Measurements from ENCODE around the gene BRIP1.

The BRIP1 gene

DNA sequence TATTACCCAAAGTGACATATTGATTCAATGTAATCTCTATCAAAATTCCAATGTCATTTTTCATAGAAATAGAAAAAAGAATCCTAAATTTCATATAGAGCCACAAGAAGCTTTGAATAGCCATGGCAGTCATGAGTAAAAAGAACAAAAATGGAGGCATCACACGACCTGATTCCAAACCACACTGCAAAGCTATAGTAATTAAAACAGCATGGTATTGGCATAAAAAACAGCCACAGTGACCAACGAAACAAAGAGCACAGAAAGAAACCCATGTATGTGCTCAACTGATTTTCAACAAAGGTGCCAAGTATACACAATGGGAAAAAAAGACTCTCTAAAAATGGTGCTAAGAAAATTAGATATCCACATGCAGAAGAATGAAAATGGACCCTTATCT, 101.5 kb downstream of the BRIP1 start:
- DNase-seq (ENCODE audit: insufficient read length, low spot score) (no peak), FAIRE-seq (no peak)
- no peak for TF ChIP-seq POLR2A (IDR thresholded peaks at IDR 0.05; ENCODE audit: low read depth, low read length)

DNA sequence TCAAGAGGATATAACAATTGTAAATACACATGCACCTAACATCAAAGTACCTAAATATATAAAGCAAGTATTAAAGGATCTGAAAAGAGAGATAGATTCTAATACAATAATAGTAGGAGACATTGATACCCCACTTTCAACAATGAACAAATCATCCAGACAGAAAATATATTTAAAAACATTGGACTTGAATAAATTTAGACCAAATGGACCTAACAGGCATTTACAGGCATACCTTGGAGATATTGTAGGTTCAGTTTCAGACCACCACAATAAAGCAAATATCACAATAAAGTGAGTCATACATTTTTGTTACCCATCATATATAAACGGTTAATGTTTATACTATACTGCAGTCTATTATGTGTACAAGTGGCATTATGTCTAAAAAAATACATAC, 104.0 kb downstream of the BRIP1 start:
- DNase-seq (ENCODE audit: insufficient read length, low spot score) (no peak), FAIRE-seq (peak; percentile 61)
- no peak for TF ChIP-seq POLR2A (IDR thresholded peaks at IDR 0.05; ENCODE audit: low read depth, low read length)

DNA sequence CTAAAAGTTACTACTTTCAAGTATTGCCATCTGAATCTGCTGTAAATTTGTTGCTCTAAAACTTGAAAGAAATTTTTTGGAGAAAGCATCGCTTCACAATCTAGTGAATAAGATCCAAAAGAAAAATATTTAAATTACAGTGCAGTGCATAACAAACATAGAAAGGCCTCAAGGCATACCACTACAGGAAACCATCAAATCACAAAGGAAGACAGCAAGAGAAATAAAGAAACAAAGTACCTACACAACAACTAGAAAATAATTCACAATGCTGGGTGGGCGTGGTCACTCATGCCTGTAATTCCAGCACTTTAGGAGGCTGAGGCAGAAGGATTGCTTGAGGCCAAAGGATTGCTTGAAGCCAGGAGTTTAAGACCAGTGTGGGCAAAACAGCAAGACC, 104.9 kb downstream of the BRIP1 start:
- DNase-seq (ENCODE audit: insufficient read length, low spot score): no peak
- no peak for FAIRE-seq
- TF ChIP-seq POLR2A (IDR thresholded peaks at IDR 0.05; ENCODE audit: low read depth, low read length): no peak

DNA sequence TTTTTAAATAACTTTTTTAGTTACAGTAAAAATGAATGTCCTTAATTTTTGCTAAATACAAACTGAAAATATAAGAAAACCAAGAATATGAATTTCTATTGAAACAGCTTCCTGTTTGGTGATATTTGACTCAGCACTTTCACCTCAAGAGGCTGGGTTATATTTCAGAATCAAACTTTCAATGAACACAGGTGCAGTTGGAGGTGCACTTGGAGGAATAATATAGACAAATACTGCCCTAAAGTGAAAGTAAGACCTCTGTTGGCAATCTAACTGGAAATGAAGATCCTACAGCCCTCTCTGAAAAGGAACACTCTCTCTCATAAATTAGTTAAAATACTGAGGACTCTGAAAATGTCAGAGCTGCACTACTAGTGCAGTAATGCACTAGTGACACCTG, 106.2 kb downstream of the BRIP1 start:
- FAIRE-seq: peak; percentile 6

DNA sequence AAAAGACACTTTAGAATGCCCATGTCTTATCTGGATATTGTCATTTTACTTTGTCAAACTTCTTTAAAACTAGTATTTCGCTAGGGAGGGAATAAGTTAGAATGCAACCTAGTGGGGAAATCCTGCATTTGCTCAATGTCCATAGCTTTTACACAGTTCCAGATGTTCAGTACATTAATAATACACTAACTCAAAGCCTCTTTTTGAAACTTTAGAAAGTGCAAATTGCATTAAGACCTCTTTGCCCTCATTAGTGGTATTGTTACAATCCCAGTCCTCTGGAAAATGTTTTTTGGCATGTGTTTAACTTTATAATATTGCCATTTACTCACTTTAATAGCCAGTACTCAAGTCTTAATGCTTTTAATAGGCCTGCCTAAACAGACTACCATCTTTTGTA, 106.8 kb downstream of the BRIP1 start:
- FAIRE-seq (peak; percentile 15), DNase-seq (ENCODE audit: insufficient read length, low spot score) (no peak)
- no peak for TF ChIP-seq POLR2A (IDR thresholded peaks at IDR 0.05; ENCODE audit: low read depth, low read length)

More for the DNA sequence above, 106.2 kb downstream of the BRIP1 start:
- no peak for TF ChIP-seq POLR2A (IDR thresholded peaks at IDR 0.05; ENCODE audit: low read depth, low read length)
- no peak for DNase-seq (ENCODE audit: insufficient read length, low spot score)

DNA sequence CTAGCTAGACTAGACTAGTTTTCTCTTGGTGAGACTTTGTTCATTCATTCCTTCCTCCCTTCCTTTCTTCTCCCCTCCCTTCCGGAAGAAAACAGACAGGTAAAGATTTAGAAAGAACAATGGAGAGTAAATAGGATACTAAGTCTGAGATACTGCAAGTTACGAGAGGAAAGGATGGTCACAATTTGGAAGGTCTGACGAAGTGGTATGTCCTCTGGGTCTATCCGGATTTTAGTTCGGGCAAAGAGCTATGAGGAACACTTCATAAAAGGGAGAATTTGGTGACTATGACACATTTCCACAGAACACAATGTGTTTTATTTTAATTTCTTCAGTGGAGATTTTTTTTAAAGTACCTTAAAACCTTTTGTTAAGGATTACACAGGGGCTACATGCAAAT, 107.7 kb downstream of the BRIP1 start:
- no peak for TF ChIP-seq POLR2A (IDR thresholded peaks at IDR 0.05; ENCODE audit: low read depth, low read length)
- DNase-seq (ENCODE audit: insufficient read length, low spot score) (no peak), FAIRE-seq (no peak)

DNA sequence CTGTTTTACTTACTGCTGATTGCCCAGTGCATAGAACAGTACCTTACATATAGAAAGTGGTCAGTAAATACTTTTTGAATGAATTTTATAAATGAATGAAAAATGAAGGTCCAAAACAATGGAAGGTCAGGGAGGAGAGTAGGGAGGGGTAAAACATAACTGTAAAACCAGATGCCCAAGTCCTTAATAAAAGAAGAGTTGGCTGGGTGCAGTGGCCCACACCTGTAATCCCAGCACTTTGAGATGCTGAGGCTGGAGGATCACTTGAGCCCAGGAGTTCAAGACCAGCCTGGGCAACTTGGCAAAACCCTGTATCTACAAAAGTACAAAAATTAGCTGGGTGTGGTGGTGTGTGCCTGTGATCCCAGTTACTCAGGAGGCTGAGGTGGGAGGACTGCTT, 108.2 kb downstream of the BRIP1 start:
- DNase-seq (ENCODE audit: insufficient read length, low spot score) (no peak), FAIRE-seq (no peak)
- TF ChIP-seq POLR2A (IDR thresholded peaks at IDR 0.05; ENCODE audit: low read depth, low read length): no peak

DNA sequence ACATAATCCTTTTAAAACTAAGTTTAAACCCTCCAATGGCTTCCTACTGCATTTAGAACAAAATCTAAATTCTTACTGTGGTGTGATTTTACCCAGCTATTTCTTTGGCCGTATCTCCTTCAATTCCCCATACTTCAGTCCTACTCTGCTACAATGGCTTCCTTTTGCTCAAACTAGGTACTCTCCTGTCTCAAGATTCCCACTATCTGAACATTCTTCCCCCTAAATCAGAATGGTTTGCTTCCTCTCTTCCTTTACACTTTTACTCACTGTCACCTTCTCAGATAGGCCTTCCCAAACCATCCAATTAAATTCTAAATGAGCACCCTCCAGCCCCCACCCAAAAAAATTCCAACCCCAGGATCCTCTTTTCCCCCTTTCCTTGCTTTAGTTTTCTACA, 109.2 kb downstream of the BRIP1 start:
- no peak for TF ChIP-seq POLR2A (IDR thresholded peaks at IDR 0.05; ENCODE audit: low read depth, low read length)
- DNase-seq (ENCODE audit: insufficient read length, low spot score) (no peak), FAIRE-seq (peak; percentile 15)

DNA sequence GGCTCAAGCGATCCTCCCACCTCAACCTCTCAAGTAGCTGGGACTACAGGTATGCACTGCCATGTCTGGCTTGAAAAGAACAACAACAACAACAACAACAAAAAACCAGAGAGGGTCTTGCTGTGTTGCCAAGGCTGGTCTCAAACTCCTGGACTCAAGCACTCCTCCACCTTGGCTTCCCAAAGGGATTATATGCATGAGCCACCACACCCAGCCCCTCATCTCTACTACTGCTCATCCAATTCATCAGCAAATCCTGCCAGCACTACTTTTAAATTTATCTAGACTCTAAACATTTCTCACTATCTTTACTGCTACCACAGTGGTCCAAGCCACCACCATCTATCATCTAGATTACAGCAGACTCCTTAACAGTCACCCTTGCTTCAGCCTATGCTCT, 109.6 kb downstream of the BRIP1 start:
- DNase-seq (ENCODE audit: insufficient read length, low spot score) (no peak), FAIRE-seq (no peak)
- TF ChIP-seq POLR2A (IDR thresholded peaks at IDR 0.05; ENCODE audit: low read depth, low read length): no peak

DNA sequence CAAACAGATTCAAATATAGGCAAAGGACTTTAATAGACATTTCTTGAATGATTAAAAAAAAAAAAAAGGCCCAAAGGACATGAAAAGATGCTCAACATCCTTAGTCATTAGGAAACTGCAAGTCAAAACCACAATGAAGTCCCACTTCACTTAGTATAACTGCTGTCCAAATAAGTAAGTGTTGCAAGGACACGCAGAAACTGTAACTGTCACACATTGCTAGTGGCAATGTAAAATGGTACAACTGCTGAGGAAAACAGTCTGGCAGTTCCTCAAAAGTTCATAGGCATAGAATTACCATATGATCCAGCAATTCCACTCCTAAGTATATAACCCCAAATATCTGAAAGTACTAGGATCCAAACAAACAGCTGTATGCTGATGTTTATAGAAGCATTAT, 112.7 kb downstream of the BRIP1 start:
- FAIRE-seq (no peak), DNase-seq (ENCODE audit: insufficient read length, low spot score) (no peak)
- TF ChIP-seq POLR2A (IDR thresholded peaks at IDR 0.05; ENCODE audit: low read depth, low read length): no peak

DNA sequence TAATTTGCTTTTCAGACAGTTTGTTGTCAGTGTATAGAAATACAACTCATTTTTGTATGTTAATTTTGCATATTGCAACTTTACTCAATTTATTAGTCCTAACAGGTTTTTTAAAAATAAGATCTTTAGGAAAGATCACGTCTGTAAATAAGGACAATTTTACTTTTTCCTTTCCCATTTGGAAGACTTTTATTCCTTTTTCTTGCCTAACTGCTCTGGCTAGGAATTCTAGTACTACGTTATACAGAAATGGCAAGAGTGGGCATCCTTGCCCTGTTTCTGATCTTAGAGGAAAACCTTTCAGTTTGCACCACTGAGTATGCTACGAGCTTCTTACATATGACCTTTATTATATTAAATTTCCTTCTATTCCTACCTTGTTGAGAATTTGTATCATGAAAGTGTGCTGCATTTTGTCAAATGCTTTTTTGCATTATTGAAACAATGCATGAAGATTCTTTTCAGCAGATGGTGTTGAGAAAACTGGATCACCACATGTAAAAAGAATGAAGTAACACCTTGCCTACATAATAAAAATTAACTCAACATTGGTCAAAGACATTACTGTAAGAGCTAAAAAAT, 113.4 kb downstream of the BRIP1 start:
- no peak for FAIRE-seq
- TF ChIP-seq POLR2A (IDR thresholded peaks at IDR 0.05; ENCODE audit: low read depth, low read length): no peak

DNA sequence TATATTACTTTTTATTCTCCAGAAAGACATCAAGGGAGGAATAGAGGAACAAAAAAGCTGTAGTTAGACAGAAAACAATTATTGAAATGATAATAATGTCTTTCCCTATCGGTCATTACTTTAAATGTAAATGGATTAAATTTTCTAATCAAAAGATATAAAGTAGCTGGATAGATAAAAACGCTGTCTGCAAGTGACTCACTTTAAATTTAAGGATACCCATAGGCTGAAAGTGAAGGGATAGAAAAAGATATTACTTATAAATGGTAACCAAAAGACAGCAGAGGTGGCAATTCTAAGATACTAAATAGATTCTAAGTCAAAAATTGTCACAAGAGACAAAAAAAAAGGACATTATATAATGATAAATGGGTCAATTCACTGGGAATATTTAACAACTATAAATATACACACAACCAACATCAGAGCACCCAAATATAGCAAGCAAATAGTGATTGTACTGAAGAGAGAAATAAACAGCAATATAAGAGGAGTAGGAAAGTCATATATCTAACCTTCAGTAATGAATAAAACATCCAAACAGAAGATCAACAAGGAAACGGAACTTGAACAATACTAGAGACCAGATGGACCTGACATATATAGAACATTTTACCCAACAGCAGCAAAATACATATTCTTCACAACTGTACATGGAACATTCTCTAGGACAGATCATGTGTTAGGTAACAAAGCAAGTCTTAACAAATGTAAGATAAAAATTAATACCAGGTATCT, 116.9 kb downstream of the BRIP1 start:
- TF ChIP-seq POLR2A (IDR thresholded peaks at IDR 0.05; ENCODE audit: low read depth, low read length): no peak
- peak; percentile 75 for FAIRE-seq

More for the DNA sequence above, 113.4 kb downstream of the BRIP1 start:
- DNase-seq (ENCODE audit: insufficient read length, low spot score): no peak

DNA sequence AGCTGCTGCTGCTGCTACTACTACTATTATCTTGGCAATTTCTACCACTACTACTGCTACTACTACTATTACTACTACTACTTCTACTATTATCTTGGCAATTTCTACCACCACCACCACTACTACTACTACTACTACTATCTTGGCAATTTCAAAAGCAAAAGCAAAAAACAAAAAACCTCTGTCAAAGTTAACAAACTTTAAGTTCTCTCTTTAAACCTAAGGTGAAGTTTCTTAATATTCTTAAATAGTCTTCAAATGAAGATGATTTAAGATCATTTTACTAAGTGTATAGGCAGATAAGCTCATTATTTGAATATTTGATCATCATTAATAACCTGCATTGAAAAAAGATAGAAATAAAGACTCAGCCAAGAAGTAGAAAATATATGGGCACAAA, 118.5 kb downstream of the BRIP1 start:
- no peak for TF ChIP-seq POLR2A (IDR thresholded peaks at IDR 0.05; ENCODE audit: low read depth, low read length)
- no peak for DNase-seq (ENCODE audit: insufficient read length, low spot score)
- no peak for FAIRE-seq

More for the DNA sequence above, 116.9 kb downstream of the BRIP1 start:
- no peak for DNase-seq (ENCODE audit: insufficient read length, low spot score)

DNA sequence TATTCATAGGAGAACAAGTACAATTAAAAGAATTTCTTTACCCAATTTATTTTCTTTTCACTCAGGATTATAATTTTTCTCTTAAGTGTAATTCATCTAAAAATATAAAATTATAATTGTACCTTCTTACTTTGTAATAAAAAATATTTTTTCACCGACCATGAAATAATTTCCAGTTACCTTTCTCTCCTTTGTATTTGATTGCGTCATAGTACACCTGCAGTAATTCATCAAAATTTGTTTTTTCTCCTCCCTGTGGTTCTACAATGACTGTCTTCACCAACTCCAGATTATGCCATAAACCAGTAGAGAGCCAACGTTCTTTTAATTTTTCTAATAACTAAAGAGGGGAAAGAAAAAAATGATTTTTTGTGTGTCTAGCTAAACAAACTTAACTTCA, 119.1 kb downstream of the BRIP1 start:
- FAIRE-seq (no peak), DNase-seq (ENCODE audit: insufficient read length, low spot score) (no peak)
- no peak for TF ChIP-seq POLR2A (IDR thresholded peaks at IDR 0.05; ENCODE audit: low read depth, low read length)

DNA sequence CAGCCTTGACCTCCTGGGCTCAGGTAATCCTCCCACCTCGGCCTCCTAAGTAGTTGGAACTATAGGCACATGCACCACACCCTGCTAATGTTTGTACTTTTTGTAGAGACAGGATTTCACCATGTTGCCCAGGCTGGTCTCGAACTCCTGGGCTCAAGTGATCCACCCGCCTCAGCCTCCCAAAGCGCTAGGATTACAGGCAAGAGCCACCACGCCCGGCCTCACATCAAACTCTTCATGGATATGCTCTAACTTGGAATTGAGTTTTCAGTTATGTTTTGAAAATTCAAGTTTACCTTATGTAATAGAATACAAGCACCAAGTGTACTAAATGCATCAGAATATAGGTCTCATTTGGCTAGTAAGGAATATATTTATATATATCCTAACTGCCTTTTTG, 119.6 kb downstream of the BRIP1 start:
- no peak for TF ChIP-seq POLR2A (IDR thresholded peaks at IDR 0.05; ENCODE audit: low read depth, low read length)
- FAIRE-seq: no peak

More for the DNA sequence above, 119.6 kb downstream of the BRIP1 start:
- DNase-seq (ENCODE audit: insufficient read length, low spot score): no peak

Measured in H54 (cell line).